Adrenal gland (tissue), 5 donors: ENCODE data around the gene S100A8.

Experiments
- CTCF ChIP-seq, 6 experiments: fragments of 450-650 bp in 4 of 6; fragments of 200-600 bp in 2 of 6; sonication (generic) in 1 of 6; IDR thresholded peaks; 1 replicate in 5 of 6; 2 replicates in 1 of 6; pipeline versions ENCODE4 v1.5.1 to v1.8.0; 2016 to 2021; ENCODE audit warnings: antibody characterized with exemption in 6 of 6, mild to moderate bottlenecking in 2 of 6, moderate library complexity in 1 of 6
- POLR2A ChIP-seq, 2 donors: fragments of 450-650 bp; IDR thresholded peaks; one replicate each; pipeline ENCODE4 v1.6.1; 2017; ENCODE audit warnings: antibody characterized with exemption in 2 of 2, mild to moderate bottlenecking in 2 of 2, moderate library complexity in 1 of 2
- donor health status: DM: no; HTN: no; CAD: no.

GRCh38 chr1:153360190-153360589 is 30.7 kb downstream of the S100A8 start:
- TF ChIP-seq CTCF (IDR thresholded peaks at IDR 0.05) (no peak), POLR2A (IDR thresholded peaks at IDR 0.05) (no peak)
